HepG2 (cell line): Measurements from ENCODE around the gene CHID1. TPM values are rescaled to one million over a fixed set of nuclear protein-coding genes. Genes with fewer than 3 reads are reported as not detected.

Experiments
- ATAD3A ChIP-seq: sonication (generic); formaldehyde crosslinking; IDR thresholded peaks from 2 replicates; pipeline ENCODE4 v1.4.0; 2020; ENCODE audit warnings: missing genetic modification reagents
- FOSL1 ChIP-seq: sonication (generic); formaldehyde crosslinking; IDR thresholded peaks from 2 replicates; pipeline ENCODE4 v1.9.0; 2021; ENCODE audit warnings: missing genetic modification reagents, borderline replicate concordance
- PTBP1 ChIP-seq: fragments of 200-400 bp; formaldehyde crosslinking; IDR thresholded peaks from 2 replicates; pipeline ENCODE4 v1.6.1; 2018; ENCODE audit warnings: low read length, low read depth; ENCODE audit not compliant: poor library complexity, severe bottlenecking
- SALL2 ChIP-seq: sonication (generic); formaldehyde crosslinking; IDR thresholded peaks from 2 replicates; pipeline ENCODE4 v1.8.1; 2023; ENCODE audit warnings: mild to moderate bottlenecking, missing genetic modification reagents, inconsistent platforms
- ZNF629 ChIP-seq: sonication (generic); formaldehyde crosslinking; conservative IDR thresholded peaks from 2 replicates; pipeline ENCODE4 v1.5.0; 2020; ENCODE audit warnings: missing genetic modification reagents
- ZNF766 ChIP-seq: sonication (generic); formaldehyde crosslinking; IDR thresholded peaks from 2 replicates; pipeline ENCODE4 v1.5.0; 2020; ENCODE audit warnings: missing genetic modification reagents, borderline replicate concordance
- ZSCAN21 ChIP-seq: sonication (generic); formaldehyde crosslinking; IDR thresholded peaks from 2 replicates; pipeline ENCODE4 v1.8.0; 2022; ENCODE audit warnings: mild to moderate bottlenecking, missing genetic modification reagents, moderate library complexity, borderline replicate concordance
- polyA plus RNA-seq, 8 experiments: library from polyadenylated mRNA; depleted of rRNA in 3 of 8; stranded (reverse) in 7 of 8; unstranded in 1 of 8; fragments of >200 nt; fragmentation: Illumina TruSeq in 4 of 8; extraction: Trizol in 4 of 8; gene quantifications; 2 replicates each; pipeline versions ENCODE4 v1.2.1 to v1.2.3, GENCODE V29; 2011 to 2016; ENCODE audit warnings: low read depth in 4 of 8, missing spikeins in 1 of 8, mixed read lengths in 1 of 8; ENCODE audit not compliant: insufficient read depth in 1 of 8
- total RNA-seq, 5 experiments: library from RNA; depleted of rRNA; stranded (reverse); fragments of >200 nt; fragmentation: Illumina TruSeq; extraction: Trizol; gene quantifications; 2 replicates each; pipeline ENCODE4 v1.2.3, GENCODE V29; 2016; ENCODE audit warnings: low read depth in 1 of 5
- TF ChIP-seq, protein P1 (sequence below): sonication (generic); formaldehyde crosslinking; IDR thresholded peaks from 2 replicates; pipeline ENCODE4 v1.4.0; 2020; ENCODE audit warnings: missing genetic modification reagents
- TF ChIP-seq, protein P2 (sequence below): sonication (generic); formaldehyde crosslinking; IDR thresholded peaks from 2 replicates; pipeline ENCODE4 v1.5.0; 2020; ENCODE audit warnings: missing genetic modification reagents
- TF ChIP-seq, protein P3 (sequence below), 2 experiments: sonication (generic) in 1 of 2; formaldehyde crosslinking in 1 of 2; IDR thresholded peaks; 2 replicates each; pipeline versions ENCODE4 v1.4.0 to v1.6.1; 2016 to 2020; ENCODE audit warnings: borderline replicate concordance in 1 of 2, low read depth in 1 of 2, mild to moderate bottlenecking in 1 of 2, missing genetic modification reagents in 1 of 2
- TF ChIP-seq, protein P4 (sequence below): sonication (generic); formaldehyde crosslinking; IDR thresholded peaks from 2 replicates; pipeline ENCODE4 v1.5.0; 2020; ENCODE audit warnings: mild to moderate bottlenecking, missing genetic modification reagents
- TF ChIP-seq, protein P5 (sequence below): sonication (generic); formaldehyde crosslinking; IDR thresholded peaks from 2 replicates; pipeline ENCODE4 v1.4.0; 2020; ENCODE audit warnings: missing genetic modification reagents

Gene CHID1
- total and polyA plus RNA-seq, 2 of the 13 experiments (the other 11 are each of a cell fraction or from before 2014, with no cell fraction given): 65.1 to 93.6 TPM

DNA sequence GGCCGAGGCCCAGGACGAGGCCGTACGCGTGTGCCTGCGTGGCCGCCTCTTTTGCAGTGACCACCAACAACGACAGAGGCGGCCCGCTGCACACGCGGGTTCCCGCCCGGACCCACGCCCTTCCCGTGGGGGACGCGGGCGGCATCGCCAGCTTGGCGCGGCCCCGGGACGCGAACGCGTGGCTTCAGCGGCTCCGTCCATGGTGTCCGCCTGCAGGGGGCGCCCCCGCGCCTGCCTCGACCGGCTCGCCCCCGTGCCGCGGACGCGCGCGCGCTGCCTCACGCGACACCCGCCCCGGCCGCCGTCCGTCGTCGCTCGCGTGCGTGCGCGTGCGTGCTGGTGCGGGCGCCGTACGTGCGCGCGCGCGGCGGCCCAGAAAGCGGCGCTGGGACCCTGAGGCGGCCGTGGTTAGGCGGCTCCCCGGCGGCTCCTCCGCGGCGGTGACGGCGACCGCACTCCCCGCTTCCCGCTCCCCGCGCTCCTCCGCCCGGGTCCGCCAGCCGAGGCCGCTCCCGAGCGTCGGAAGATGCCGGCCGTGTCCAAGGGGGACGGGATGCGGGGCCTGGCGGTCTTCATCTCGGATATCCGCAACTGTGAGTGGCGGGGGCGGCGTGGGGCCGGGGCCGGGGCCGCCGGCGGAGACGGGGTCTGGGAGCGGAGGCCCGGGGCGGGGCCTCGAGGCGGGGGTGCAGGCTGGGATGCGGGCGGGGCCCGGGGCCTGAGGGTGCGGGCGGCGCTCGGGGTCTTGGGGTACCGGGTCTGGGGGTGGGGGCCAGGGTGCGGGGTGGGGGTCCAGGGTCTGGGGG lies 15.1 kb upstream of the CHID1 start, which contains the start of gene AP2A2 (continued):
- TF ChIP-seq, protein P1, sequence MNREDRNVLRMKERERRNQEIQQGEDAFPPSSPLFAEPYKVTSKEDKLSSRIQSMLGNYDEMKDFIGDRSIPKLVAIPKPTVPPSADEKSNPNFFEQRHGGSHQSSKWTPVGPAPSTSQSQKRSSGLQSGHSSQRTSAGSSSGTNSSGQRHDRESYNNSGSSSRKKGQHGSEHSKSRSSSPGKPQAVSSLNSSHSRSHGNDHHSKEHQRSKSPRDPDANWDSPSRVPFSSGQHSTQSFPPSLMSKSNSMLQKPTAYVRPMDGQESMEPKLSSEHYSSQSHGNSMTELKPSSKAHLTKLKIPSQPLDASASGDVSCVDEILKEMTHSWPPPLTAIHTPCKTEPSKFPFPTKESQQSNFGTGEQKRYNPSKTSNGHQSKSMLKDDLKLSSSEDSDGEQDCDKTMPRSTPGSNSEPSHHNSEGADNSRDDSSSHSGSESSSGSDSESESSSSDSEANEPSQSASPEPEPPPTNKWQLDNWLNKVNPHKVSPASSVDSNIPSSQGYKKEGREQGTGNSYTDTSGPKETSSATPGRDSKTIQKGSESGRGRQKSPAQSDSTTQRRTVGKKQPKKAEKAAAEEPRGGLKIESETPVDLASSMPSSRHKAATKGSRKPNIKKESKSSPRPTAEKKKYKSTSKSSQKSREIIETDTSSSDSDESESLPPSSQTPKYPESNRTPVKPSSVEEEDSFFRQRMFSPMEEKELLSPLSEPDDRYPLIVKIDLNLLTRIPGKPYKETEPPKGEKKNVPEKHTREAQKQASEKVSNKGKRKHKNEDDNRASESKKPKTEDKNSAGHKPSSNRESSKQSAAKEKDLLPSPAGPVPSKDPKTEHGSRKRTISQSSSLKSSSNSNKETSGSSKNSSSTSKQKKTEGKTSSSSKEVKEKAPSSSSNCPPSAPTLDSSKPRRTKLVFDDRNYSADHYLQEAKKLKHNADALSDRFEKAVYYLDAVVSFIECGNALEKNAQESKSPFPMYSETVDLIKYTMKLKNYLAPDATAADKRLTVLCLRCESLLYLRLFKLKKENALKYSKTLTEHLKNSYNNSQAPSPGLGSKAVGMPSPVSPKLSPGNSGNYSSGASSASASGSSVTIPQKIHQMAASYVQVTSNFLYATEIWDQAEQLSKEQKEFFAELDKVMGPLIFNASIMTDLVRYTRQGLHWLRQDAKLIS (CRISPR knock-in tag): no peak
- TF ChIP-seq FOSL1 (CRISPR knock-in tag) (no peak), ZNF766 (CRISPR knock-in tag) (no peak; the same call in 1 of the 2 replicates), ATAD3A (no peak), SALL2 (CRISPR knock-in tag) (peak; percentile 42), ZNF629 (no peak), PTBP1 (no peak), ZSCAN21 (no peak; the same call in 1 of the 2 replicates)
- TF ChIP-seq, protein P2, sequence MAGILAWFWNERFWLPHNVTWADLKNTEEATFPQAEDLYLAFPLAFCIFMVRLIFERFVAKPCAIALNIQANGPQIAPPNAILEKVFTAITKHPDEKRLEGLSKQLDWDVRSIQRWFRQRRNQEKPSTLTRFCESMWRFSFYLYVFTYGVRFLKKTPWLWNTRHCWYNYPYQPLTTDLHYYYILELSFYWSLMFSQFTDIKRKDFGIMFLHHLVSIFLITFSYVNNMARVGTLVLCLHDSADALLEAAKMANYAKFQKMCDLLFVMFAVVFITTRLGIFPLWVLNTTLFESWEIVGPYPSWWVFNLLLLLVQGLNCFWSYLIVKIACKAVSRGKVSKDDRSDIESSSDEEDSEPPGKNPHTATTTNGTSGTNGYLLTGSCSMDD (CRISPR knock-in tag): no peak
- TF ChIP-seq, protein P3, sequence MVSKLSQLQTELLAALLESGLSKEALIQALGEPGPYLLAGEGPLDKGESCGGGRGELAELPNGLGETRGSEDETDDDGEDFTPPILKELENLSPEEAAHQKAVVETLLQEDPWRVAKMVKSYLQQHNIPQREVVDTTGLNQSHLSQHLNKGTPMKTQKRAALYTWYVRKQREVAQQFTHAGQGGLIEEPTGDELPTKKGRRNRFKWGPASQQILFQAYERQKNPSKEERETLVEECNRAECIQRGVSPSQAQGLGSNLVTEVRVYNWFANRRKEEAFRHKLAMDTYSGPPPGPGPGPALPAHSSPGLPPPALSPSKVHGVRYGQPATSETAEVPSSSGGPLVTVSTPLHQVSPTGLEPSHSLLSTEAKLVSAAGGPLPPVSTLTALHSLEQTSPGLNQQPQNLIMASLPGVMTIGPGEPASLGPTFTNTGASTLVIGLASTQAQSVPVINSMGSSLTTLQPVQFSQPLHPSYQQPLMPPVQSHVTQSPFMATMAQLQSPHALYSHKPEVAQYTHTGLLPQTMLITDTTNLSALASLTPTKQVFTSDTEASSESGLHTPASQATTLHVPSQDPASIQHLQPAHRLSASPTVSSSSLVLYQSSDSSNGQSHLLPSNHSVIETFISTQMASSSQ (IDR thresholded peaks at IDR 0.05; ENCODE audit: low read depth): no peak
- TF ChIP-seq, protein P3 (CRISPR knock-in tag; IDR thresholded peaks at IDR 0.05; ENCODE audit: borderline replicate concordance): peak; percentile 39; the same call in 1 of the 2 replicates
- TF ChIP-seq, protein P4, sequence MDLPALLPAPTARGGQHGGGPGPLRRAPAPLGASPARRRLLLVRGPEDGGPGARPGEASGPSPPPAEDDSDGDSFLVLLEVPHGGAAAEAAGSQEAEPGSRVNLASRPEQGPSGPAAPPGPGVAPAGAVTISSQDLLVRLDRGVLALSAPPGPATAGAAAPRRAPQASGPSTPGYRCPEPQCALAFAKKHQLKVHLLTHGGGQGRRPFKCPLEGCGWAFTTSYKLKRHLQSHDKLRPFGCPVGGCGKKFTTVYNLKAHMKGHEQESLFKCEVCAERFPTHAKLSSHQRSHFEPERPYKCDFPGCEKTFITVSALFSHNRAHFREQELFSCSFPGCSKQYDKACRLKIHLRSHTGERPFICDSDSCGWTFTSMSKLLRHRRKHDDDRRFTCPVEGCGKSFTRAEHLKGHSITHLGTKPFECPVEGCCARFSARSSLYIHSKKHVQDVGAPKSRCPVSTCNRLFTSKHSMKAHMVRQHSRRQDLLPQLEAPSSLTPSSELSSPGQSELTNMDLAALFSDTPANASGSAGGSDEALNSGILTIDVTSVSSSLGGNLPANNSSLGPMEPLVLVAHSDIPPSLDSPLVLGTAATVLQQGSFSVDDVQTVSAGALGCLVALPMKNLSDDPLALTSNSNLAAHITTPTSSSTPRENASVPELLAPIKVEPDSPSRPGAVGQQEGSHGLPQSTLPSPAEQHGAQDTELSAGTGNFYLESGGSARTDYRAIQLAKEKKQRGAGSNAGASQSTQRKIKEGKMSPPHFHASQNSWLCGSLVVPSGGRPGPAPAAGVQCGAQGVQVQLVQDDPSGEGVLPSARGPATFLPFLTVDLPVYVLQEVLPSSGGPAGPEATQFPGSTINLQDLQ (CRISPR knock-in tag): no peak
- TF ChIP-seq, protein P5, sequence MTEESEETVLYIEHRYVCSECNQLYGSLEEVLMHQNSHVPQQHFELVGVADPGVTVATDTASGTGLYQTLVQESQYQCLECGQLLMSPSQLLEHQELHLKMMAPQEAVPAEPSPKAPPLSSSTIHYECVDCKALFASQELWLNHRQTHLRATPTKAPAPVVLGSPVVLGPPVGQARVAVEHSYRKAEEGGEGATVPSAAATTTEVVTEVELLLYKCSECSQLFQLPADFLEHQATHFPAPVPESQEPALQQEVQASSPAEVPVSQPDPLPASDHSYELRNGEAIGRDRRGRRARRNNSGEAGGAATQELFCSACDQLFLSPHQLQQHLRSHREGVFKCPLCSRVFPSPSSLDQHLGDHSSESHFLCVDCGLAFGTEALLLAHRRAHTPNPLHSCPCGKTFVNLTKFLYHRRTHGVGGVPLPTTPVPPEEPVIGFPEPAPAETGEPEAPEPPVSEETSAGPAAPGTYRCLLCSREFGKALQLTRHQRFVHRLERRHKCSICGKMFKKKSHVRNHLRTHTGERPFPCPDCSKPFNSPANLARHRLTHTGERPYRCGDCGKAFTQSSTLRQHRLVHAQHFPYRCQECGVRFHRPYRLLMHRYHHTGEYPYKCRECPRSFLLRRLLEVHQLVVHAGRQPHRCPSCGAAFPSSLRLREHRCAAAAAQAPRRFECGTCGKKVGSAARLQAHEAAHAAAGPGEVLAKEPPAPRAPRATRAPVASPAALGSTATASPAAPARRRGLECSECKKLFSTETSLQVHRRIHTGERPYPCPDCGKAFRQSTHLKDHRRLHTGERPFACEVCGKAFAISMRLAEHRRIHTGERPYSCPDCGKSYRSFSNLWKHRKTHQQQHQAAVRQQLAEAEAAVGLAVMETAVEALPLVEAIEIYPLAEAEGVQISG (CRISPR knock-in tag): no peak
